GM19240 (cell line): ENCODE measurements around the gene RPUSD2.
"Not testable (repeated sequence)": the region's sequence is repeated elsewhere in the genome, so short reads cannot be mapped to it uniquely, and the experiment has no call there.

Experiments used
- DNase-seq: peaks from one replicate; pipeline ENCODE4 v3.0.0; 2011; ENCODE audit warnings: low spot score; ENCODE audit not compliant: insufficient read length

RPUSD2 gene

GRCh38 chr15:40564591-40565332 is 4.3 kb upstream of the RPUSD2 start, which contains the start of gene CCDC32:
TSS of gene CCDC32 (minus strand) at chr15:40565042. CDS start at chr15:40563015, 2,027 bp downstream.
- peak; percentile 95 for DNase-seq

GRCh38 chr15:40565333-40566238 is 3.5 kb upstream of the RPUSD2 start:
- DNase-seq, result no peak

GRCh38 chr15:40567111-40567510 is 2.0 kb upstream of the RPUSD2 start:
- DNase-seq, result no peak

- DNase-seq, result no peak
These were observed 6.0 kb downstream of the RPUSD2 start for GRCh38 chr15:40575113-40575512.

- DNase-seq, result not testable (repeated sequence)
These were observed 7.8 kb downstream of the RPUSD2 start for GRCh38 chr15:40576914-40577313.

DNA sequence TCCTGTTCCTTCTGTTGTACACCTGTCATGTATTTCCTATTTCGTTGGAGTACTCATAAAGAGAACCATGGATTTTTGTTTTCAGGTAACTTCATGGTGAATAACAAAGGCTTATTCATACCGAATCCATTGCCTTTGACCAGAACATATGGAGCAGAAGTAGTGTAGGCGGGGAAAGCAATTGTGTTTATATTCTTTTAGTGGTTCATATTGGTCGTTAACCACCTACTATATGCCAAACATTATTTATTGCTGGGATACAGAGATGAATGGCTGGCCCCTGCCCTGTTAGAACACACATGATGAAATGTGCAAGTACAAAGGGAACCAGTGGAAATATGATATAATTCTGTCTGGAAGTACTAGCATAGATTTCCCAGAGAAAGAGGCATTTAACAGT is 9.8 kb downstream of the RPUSD2 start:
- no peak for DNase-seq

DNA sequence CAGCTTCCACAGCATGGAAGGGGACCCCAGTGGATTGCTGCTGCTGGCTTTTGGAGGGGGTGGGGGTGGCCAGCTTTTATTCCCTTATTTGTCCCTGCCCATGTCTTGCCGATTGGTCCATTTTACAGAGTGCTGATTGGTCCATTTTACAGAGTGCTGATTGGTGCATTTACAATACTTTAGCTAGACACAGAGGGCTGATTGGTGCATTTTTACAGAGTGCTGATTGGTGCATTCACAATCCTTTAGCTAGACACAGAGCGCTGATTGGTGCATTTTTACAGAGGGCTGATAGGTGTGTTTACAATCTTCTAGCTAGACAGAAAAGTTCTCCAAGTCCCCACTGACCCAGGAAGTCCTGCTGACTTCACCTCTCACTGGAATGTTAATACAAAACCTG is 12.7 kb downstream of the RPUSD2 start:
- not testable (repeated sequence) for DNase-seq

DNA sequence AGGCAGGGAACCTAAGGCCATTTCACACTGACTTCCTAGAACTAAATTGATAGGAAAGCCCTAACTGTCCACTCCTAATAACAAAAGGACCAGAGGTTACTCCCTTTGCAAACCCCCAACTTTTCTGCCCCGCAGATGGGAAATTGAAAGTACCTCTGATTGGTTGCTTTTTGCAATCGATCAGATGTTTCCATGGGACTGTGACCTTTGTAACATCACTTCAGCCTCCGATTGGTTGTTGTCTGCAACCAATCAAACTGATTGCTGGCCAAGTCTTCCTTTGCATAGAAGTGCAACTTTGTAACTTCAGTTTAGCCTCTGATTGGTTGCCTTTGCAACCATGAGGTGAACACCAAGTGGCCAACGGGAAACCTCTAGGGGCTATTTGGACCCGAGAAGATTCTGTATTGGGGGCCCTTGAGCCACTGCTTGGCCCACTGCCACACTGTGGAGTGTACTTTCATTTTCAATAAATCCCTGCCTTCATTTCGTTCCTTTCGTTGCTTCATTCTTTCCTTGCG is 13.7 kb downstream of the RPUSD2 start:
- no peak for DNase-seq

DNA sequence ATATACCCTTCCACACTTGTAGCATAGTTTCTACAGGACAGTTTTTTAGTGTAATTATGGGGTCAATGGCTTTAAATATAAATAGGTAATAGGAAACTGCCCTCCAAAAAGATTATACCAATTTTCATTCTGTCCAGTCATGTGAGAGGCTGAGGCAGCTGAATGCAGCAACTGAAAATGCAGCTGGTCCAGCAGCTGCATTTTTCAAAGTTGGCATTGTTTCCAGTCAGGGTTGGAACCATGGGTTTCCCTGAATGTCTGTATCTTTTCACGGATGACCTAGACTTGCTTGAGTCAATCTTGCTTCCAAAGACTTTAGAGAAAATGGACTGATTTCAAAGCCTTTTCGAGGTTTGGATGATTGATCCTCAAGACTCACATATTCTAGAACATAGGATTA is 15.1 kb downstream of the RPUSD2 start:
- no peak for DNase-seq

DNA sequence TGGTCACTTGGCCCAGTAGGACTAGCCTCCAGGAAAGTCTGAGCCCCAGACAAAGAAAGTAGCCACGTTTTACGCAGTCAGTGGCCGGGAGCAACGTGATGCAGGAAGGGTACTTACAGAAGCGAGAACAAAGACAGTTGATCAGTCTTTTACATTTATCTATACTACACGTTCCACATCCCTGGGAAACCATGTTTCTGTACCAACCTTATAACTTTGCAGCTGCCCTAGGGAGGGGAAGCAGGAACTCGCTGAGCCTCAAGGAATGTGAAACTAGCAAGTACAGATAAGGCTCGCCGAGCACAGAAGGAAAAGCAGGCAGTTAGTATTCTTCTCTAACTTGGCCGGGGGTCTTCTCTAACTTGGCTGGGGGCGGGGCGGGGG is 21.6 kb downstream of the RPUSD2 start:
- no peak for DNase-seq

- DNase-seq, result no peak
These were observed 22.3 kb downstream of the RPUSD2 start for GRCh38 chr15:40591389-40591788.

- no peak for DNase-seq
These were observed 24.1 kb downstream of the RPUSD2 start for GRCh38 chr15:40593165-40593564.

- peak; percentile 59 for DNase-seq
These were observed 24.7 kb downstream of the RPUSD2 start, which contains the start of gene KNL1 for GRCh38 chr15:40593588-40594428. TSS of gene KNL1 (plus strand) at chr15:40594249. CDS start at chr15:40602932, 8,683 bp downstream.

DNA sequence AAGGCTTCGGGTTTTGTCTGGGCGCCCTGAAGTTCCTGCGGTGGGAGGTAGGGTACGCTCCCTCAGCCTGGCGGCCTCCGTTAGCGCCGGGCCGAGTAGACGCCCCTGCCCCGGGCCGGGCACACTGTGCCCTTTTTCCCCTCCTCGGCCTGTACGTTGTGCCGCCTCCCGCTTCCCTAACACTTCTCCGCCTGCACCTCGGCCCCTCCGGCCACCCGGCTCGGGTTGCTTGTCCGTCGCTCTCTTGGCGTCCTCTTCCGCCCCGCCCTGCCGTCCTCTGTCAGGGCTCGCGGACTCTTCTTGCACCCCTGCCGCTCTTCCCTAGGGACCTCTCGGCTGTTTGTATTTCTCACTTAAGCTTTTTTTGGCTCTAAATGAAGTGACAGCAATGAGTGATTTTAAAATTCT is 25.3 kb downstream of the RPUSD2 start:
- DNase-seq, result peak; percentile 26

DNA sequence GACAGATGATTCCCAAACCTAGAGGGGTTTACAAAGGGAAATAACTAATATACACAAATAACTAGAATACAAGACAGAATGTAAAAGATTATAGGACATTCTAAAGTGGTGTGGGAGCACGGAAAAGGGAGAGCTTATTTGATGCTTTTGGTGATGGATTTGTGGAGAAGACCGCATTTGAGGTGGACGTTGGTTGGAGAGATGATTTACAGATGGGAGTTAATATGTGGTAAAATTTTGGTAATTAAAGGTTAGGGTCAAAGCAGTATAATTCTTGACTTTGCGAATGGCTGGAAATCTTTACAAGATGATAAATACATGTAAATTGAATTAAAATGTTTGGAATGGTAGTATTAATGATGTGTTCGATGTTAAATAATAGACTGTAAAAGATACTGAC is 26.1 kb downstream of the RPUSD2 start:
- no peak for DNase-seq

GRCh38 chr15:40595773-40596172 is 26.7 kb downstream of the RPUSD2 start:
- DNase-seq, result no peak

GRCh38 chr15:40597024-40597423 is 27.9 kb downstream of the RPUSD2 start:
- no peak for DNase-seq

- no peak for DNase-seq
These were observed 29.0 kb downstream of the RPUSD2 start for GRCh38 chr15:40598126-40598525.

DNA sequence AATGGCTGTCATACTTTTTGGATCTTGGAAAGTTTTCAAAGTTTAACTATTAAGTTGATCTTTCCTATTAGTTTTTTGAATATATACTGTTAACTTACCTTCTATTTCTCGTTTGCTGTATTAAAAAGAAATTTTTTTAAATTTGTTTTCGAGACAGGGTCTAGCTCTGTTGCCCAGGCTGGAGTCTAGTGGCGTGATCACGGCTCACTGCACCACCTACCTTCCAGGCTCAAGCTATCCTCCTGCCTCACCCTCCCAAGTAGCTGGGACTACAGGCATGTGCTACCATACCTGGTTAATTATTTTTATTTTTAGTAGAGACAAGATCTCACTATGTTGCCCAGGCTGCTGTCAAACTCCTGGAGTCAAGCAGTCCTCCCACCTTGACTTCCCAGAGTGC is 29.6 kb downstream of the RPUSD2 start:
- DNase-seq, result no peak

DNA sequence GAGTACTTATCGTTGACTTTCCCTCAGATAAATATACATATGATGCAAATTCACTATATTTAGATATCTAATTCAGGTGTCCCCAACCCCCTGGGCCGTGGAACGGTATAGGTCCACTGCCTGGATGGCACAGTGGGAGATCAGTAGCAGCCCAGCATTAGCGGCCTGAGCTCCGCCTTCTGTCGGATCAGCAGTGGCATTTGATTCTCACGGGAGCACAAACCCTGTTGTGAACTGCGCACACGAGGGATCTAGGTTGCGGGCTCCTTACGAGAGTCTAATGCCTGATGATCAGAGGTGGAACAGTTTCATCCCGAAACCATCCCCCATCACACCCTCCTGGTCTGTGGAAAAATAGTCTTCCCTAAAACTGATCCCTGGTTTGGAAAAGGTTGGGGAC is 31.9 kb downstream of the RPUSD2 start:
- no peak for DNase-seq

GRCh38 chr15:40603935-40604334 is 34.8 kb downstream of the RPUSD2 start:
- DNase-seq, result no peak
